OCI-LY3 (cell line): ENCODE data around the gene SHBG.
A peak's percentile ranks its signal among the peaks of the same experiment; 100 is the strongest.
"Not testable (repeated sequence)": the region's sequence is repeated elsewhere in the genome, so short reads cannot be mapped to it uniquely, and the experiment has no call there.

Experiments used
- H2AFZ ChIP-seq: fragments of 200-600, 300-600 bp; shearing (Covaris generic); 2 replicates; pipeline ENCODE4 v1.6.0; 2014; ENCODE audit warnings: antibody characterized with exemption, low read depth, low read length
- H3K27ac ChIP-seq: fragments of 200-600, 300-600 bp; sonication (generic); 2 replicates; pipeline ENCODE4 v1.5.1; 2014; ENCODE audit warnings: mild to moderate bottlenecking, low read length, moderate library complexity, mixed read lengths
- H3K27me3 ChIP-seq: fragments of 200-600, 300-600 bp; sonication (generic); 2 replicates; pipeline ENCODE4 v1.6.1; 2014; ENCODE audit warnings: low read depth, low read length, mixed read lengths
- H3K36me3 ChIP-seq: fragments of 200-600, 300-600 bp; sonication (generic); replicated peaks from 2 replicates; pipeline ENCODE3; 2014; ENCODE audit warnings: low read depth, low read length, mixed read lengths
- H3K4me1 ChIP-seq: fragments of 300-600, 200-600 bp; sonication (generic); 2 replicates; pipeline ENCODE4 v1.6.1; 2014; ENCODE audit warnings: low read length, mixed read lengths
- H3K4me2 ChIP-seq: fragments of 200-600, 300-600 bp; sonication (generic); 2 replicates; pipeline ENCODE4 v1.6.1; 2014; ENCODE audit warnings: low read length, mixed read lengths
- H3K4me3 ChIP-seq: fragments of 300-600, 200-600 bp; sonication (generic); 2 replicates; pipeline ENCODE4 v1.5.1; 2014; ENCODE audit warnings: antibody characterized with exemption, mild to moderate bottlenecking, low read length, moderate library complexity
- H3K79me2 ChIP-seq: fragments of 300-600, 200-600 bp; shearing (Covaris generic); 2 replicates; pipeline ENCODE4 v1.6.1; 2014; ENCODE audit warnings: mild to moderate bottlenecking, low read length, mixed read lengths
- H3K9ac ChIP-seq: fragments of 300-600, 200-600 bp; shearing (Covaris generic); 2 replicates; pipeline ENCODE4 v1.6.0; 2014; ENCODE audit warnings: mild to moderate bottlenecking, low read length, moderate library complexity
- H3K9me3 ChIP-seq: fragments of 200-600, 300-600 bp; shearing (Covaris generic); 2 replicates; pipeline ENCODE4 v1.6.1; 2014; ENCODE audit warnings: low read length, mixed read lengths; ENCODE audit not compliant: insufficient read depth
- H4K20me1 ChIP-seq: fragments of 200-600, 300-600 bp; sonication (generic); 2 replicates; pipeline ENCODE4 v1.6.1; 2016; ENCODE audit warnings: low read length, mixed read lengths; ENCODE audit not compliant: insufficient read depth
- CTCF ChIP-seq: fragments of 200-600, 300-600 bp; sonication (generic); IDR thresholded peaks from 2 replicates; pipeline ENCODE4 v1.5.1; 2014; ENCODE audit warnings: antibody characterized with exemption, low read length, low read depth
- EZH2phosphoT487 ChIP-seq: fragments of 200-600 bp; shearing (Covaris generic); IDR thresholded peaks from 2 replicates; pipeline ENCODE4 v1.6.1; 2018; ENCODE audit warnings: antibody characterized with exemption, mixed run types, low read depth

The SHBG gene

DNA sequence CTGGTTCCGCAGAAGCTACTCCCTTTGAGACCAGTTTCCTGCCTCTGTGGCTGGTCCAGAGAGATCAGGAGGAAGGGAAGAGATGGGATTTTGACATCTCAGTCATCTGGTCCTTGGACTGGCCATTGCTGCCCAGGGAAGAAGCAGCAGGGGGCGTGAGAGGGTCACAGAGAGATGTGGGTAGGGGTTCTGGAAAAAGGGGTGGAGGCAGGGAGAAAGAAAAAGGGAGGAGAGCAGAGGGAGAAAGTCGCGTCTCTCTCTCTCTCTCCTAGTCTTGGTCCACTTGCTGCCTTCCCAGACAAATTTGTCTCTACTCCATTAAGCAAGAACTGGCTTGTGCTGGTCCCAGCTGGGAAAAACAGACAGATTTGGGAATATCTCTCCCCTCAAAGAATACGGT lies 4.4 kb downstream of the SHBG start:
- no peak overlapping the region for H3K4me2 ChIP-seq
- TF ChIP-seq CTCF (peak; percentile 34), EZH2phosphoT487 (no peak)
- no peak overlapping the region for H3K9ac ChIP-seq

GRCh38 chr17:7636163-7636562 lies 6.2 kb downstream of the SHBG start:
- Histone ChIP-seq H3K4me1 (no peaks in the 10 kb centered on the region), H3K4me2 (no peak overlapping the region), H3K9me3 (no peaks in the 10 kb centered on the region), H3K36me3 (no peaks in the 10 kb centered on the region), H3K79me2 (no peaks in the 10 kb centered on the region), H3K9ac (no peak overlapping the region), H4K20me1 (no peaks in the 10 kb centered on the region), H3K27ac (no peak overlapping the region), H2AFZ (no peak overlapping the region), H3K4me3 (no peak overlapping the region), H3K27me3 (no peaks in the 10 kb centered on the region)
- TF ChIP-seq EZH2phosphoT487 (no peak), CTCF (no peak)

More for the DNA sequence above, 4.4 kb downstream of the SHBG start:
- Histone ChIP-seq H3K4me1 (no peaks in the 10 kb centered on the region), H3K36me3 (no peaks in the 10 kb centered on the region), H3K79me2 (no peaks in the 10 kb centered on the region), H3K27ac (no peak overlapping the region), H3K27me3 (no peaks in the 10 kb centered on the region), H3K4me3 (no peak overlapping the region), H4K20me1 (no peaks in the 10 kb centered on the region), H2AFZ (no peak overlapping the region), H3K9me3 (no peaks in the 10 kb centered on the region)

- Histone ChIP-seq H3K27ac (no peak overlapping the region), H3K79me2 (no peaks in the 10 kb centered on the region), H2AFZ (no peak overlapping the region), H3K4me2 (no peak overlapping the region), H3K4me1 (peaks cover 4% of the 10 kb centered on the region; the same call in 1 of the 2 replicates), H3K9me3 (no peaks in the 10 kb centered on the region), H3K27me3 (no peaks in the 10 kb centered on the region), H3K36me3 (no peaks in the 10 kb centered on the region), H3K4me3 (no peak overlapping the region), H3K9ac (no peak overlapping the region), H4K20me1 (no peaks in the 10 kb centered on the region)
- TF ChIP-seq CTCF, result no peak
- TF ChIP-seq EZH2phosphoT487, result no peak
Observed at GRCh38 chr17:7640783-7641182, 10.8 kb downstream of the SHBG start.

GRCh38 chr17:7641635-7642034 lies 11.7 kb downstream of the SHBG start:
- not testable (repeated sequence) for H3K79me2 ChIP-seq, H2AFZ ChIP-seq, H3K27ac ChIP-seq, H3K9ac ChIP-seq, H3K4me1 ChIP-seq, H3K4me2 ChIP-seq, H3K4me3 ChIP-seq, H3K36me3 ChIP-seq, H3K9me3 ChIP-seq, H4K20me1 ChIP-seq, H3K27me3 ChIP-seq

- Histone ChIP-seq H4K20me1 (no peaks in the 10 kb centered on the region), H3K9ac (no peak overlapping the region), H3K27ac (no peak overlapping the region), H3K79me2 (no peaks in the 10 kb centered on the region), H2AFZ (no peak overlapping the region), H3K9me3 (no peaks in the 10 kb centered on the region), H3K36me3 (no peaks in the 10 kb centered on the region), H3K27me3 (no peaks in the 10 kb centered on the region), H3K4me1 (peaks cover 4% of the 10 kb centered on the region; the same call in 1 of the 2 replicates), H3K4me3 (no peak overlapping the region), H3K4me2 (no peak overlapping the region)
- TF ChIP-seq CTCF (no peak), EZH2phosphoT487 (no peak)
Observed at GRCh38 chr17:7644775-7645174, 14.8 kb downstream of the SHBG start.
